Parathyroid adenoma (tissue), 2 donors: ENCODE measurements around the gene COL4A2.

Experiments
- H2AFZ ChIP-seq: fragments of 300-600 bp; sonication (generic); one replicate; pipeline ENCODE4 v1.7.0; 2017; ENCODE audit warnings: antibody characterized with exemption, mild to moderate bottlenecking
- H3K27ac ChIP-seq: fragments of 300-600 bp; sonication (generic); one replicate; pipeline ENCODE4 v1.7.0; 2017
- H3K27me3 ChIP-seq: fragments of 300-600 bp; sonication (generic); one replicate; pipeline ENCODE4 v1.7.0; 2017; ENCODE audit warnings: low read length; ENCODE audit not compliant: control insufficient read depth, insufficient read depth
- H3K36me3 ChIP-seq: fragments of 300-600 bp; sonication (generic); one replicate; pipeline ENCODE4 v1.7.0; 2017; ENCODE audit warnings: low read length; ENCODE audit not compliant: control insufficient read depth, insufficient read depth
- H3K4me1 ChIP-seq: fragments of 300-600 bp; sonication (generic); one replicate; pipeline ENCODE4 v1.7.0; 2017; ENCODE audit warnings: control low read depth
- H3K4me2 ChIP-seq: fragments of 300-600 bp; sonication (generic); one replicate; pipeline ENCODE4 v1.7.0; 2017; ENCODE audit warnings: low read length
- H3K4me3 ChIP-seq: fragments of 300-600 bp; sonication (generic); one replicate; pipeline ENCODE4 v1.7.0; 2017; ENCODE audit warnings: low read depth, low read length
- H3K79me2 ChIP-seq: fragments of 300-600 bp; sonication (generic); one replicate; pipeline ENCODE4 v1.7.0; 2017; ENCODE audit warnings: control low read depth
- H3K9ac ChIP-seq: fragments of 300-600 bp; sonication (generic); one replicate; pipeline ENCODE4 v1.7.0; 2017; ENCODE audit warnings: mild to moderate bottlenecking
- H3K9me3 ChIP-seq: fragments of 300-600 bp; sonication (generic); one replicate; pipeline ENCODE4 v1.7.0; 2017; ENCODE audit warnings: low read length; ENCODE audit not compliant: control insufficient read depth
- CTCF ChIP-seq: fragments of 300-600 bp; sonication (generic); IDR thresholded peaks from one replicate; pipeline ENCODE4 v1.7.0; 2017; ENCODE audit warnings: antibody characterized with exemption, mild to moderate bottlenecking
- donor health status: primary hyperparathyroidism.

Gene COL4A2

DNA sequence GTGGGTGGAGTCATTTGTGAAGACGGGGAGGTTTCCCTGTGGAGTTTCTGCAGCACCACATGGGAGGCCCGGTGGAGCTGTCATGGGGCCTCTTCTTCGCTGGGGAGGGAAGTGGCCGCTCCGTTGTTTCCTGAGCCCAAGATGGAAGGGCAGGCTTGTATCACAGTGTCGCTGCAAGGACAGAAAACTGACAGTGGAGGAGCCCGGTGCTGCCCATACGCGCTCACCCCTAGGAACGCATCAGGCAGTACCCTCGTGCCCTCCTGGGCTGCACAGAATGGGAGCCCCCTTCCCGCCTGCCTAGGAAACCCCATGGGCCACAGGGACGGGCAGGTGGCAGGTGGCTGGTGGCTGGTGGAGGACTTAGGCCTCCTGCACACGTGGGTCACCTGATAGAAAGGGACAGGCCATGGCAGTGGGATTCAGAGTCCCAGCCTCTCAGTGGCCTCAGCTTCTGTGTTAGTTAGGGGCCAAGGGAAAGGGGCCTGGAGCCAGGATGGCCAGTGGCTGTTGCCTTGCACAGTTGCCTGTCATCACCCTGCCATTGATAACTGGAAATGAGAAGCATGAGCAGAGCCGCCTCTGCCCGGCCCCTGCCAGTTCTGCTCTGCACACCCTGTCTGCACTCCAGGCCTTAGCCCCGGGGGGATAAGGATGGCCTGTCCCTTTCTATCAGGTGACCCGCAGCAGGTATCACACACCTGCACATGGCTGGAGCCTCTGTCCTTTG lies 7.6 kb downstream of the COL4A2 start:
- no peaks in the 10 kb centered on the region for H3K4me1 ChIP-seq
- no peaks in the 10 kb centered on the region for H3K36me3 ChIP-seq
- H3K27ac ChIP-seq, result no peak overlapping the region

GRCh38 chr13:110316196-110316595 lies 9.1 kb downstream of the COL4A2 start:
- Histone ChIP-seq H3K27me3 (no peaks in the 10 kb centered on the region), H3K79me2 (no peaks in the 10 kb centered on the region), H3K4me3 (no peak overlapping the region), H3K9me3 (no peaks in the 10 kb centered on the region), H3K27ac (no peak overlapping the region), H3K4me2 (no peak overlapping the region), H3K36me3 (no peaks in the 10 kb centered on the region), H3K9ac (no peak overlapping the region), H2AFZ (no peak overlapping the region), H3K4me1 (no peaks in the 10 kb centered on the region)
- TF ChIP-seq CTCF, result no peak

More for the DNA sequence above, 7.6 kb downstream of the COL4A2 start:
- Histone ChIP-seq H3K9ac (no peak overlapping the region), H2AFZ (no peak overlapping the region), H3K27me3 (no peaks in the 10 kb centered on the region), H3K4me3 (no peak overlapping the region), H3K4me2 (no peak overlapping the region), H3K79me2 (no peaks in the 10 kb centered on the region), H3K9me3 (no peaks in the 10 kb centered on the region)
- TF ChIP-seq CTCF, result no peak

DNA sequence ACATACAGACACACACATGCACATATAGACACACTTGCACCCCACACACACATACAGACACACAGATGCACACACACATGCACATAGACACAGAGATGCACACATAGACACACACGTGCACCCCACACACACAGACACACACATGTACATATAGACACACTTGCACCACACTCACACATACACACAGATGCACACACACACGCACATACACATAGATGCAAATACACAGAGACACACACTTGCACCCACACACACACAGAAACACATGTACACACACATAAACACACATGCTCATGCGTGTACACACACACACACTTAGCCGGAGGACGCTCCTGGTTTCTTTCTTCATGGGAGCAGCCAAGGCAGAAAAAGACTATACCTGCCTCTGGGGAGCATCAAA lies 10.0 kb downstream of the COL4A2 start:
- Histone ChIP-seq H3K4me2 (no peak overlapping the region), H2AFZ (no peak overlapping the region), H3K79me2 (no peaks in the 10 kb centered on the region), H3K27ac (no peak overlapping the region), H3K36me3 (no peaks in the 10 kb centered on the region), H3K4me1 (no peaks in the 10 kb centered on the region), H3K9ac (no peak overlapping the region), H3K9me3 (no peaks in the 10 kb centered on the region), H3K4me3 (no peak overlapping the region), H3K27me3 (no peaks in the 10 kb centered on the region)
- no peak for TF ChIP-seq CTCF

- no peak overlapping the region for H3K4me3 ChIP-seq
- no peak overlapping the region for H2AFZ ChIP-seq
- H3K9ac ChIP-seq, result no peak overlapping the region
- no peaks in the 10 kb centered on the region for H3K9me3 ChIP-seq
- no peaks in the 10 kb centered on the region for H3K36me3 ChIP-seq
- H3K79me2 ChIP-seq, result no peaks in the 10 kb centered on the region
- no peaks in the 10 kb centered on the region for H3K4me1 ChIP-seq
- no peak overlapping the region for H3K4me2 ChIP-seq
- no peak for TF ChIP-seq CTCF
- H3K27ac ChIP-seq, result no peak overlapping the region
- no peaks in the 10 kb centered on the region for H3K27me3 ChIP-seq
These were observed 10.6 kb downstream of the COL4A2 start for GRCh38 chr13:110317496-110318195.
